Head of caudate nucleus (tissue), 42 donors: Measurements from ENCODE around the gene CCT7.
"Not testable (repeated sequence)": the region's sequence is repeated elsewhere in the genome, so short reads cannot be mapped to it uniquely, and the experiment has no call there.

Experiments
- DNase-seq, 42 donors: peaks; one replicate each; pipeline versions ENCODE4 v3.0.0 to v3.0.0-alpha.2; 2020 to 2021; ENCODE audit warnings: mixed read lengths in 7 of 42
- intact Hi-C: fragments of 100-400 bp; cut with DNase I; formaldehyde crosslinking; loops from one replicate; pipeline ENCODE4 v1.15.0; 2022

CCT7 gene

GRCh38 chr2:73233932-73234832, at the start of gene CCT7:
Gene CCT7 (plus strand): TSS chr2:73234308. CDS start chr2:73234379, 71 bp downstream.
- intact Hi-C loops = loop anchor here (10.0 kb wide), 1 partner anchor 159 kb away; the partner anchor contains the start of gene SFXN5

GRCh38 chr2:73185965-73186364, 48.1 kb upstream of the CCT7 start:
- no peak for DNase-seq
- intact Hi-C loops = no loop called here

More at GRCh38 chr2:73233932-73234832, at the start of gene CCT7:
- DNase-seq = peak; percentile 90 to 98 (median 95)

- intact Hi-C loops = no loop called here
These were observed 46.6 kb upstream of the CCT7 start for GRCh38 chr2:73187549-73187948.

GRCh38 chr2:73197579-73197978, 36.5 kb upstream of the CCT7 start:
- no peak for DNase-seq
- intact Hi-C loops = no loop called here

More at GRCh38 chr2:73187549-73187948, 46.6 kb upstream of the CCT7 start:
- DNase-seq = no peak

DNA sequence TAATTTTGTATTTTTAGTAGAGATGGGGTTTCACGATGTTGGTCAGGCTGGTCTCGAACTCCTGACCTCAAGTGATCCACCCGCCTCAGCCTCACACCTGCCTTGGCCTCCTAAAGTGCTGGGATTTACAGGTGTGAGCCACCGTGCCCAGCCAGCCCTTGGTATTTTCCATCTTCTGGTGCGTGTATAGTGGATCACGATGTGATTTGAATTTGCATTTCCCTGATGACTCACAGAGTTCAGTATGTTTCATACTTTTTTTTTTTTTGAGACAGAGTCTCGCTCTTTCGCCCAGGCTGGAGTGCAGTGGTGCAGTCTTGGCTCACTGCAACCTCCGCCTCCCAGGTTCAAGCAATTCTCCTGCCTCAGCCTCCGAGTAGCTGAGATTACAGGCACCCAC, 33.8 kb upstream of the CCT7 start:
- DNase-seq = peak in 1 of 42 donors; percentile 13
- intact Hi-C loops = not testable (repeated sequence)

DNA sequence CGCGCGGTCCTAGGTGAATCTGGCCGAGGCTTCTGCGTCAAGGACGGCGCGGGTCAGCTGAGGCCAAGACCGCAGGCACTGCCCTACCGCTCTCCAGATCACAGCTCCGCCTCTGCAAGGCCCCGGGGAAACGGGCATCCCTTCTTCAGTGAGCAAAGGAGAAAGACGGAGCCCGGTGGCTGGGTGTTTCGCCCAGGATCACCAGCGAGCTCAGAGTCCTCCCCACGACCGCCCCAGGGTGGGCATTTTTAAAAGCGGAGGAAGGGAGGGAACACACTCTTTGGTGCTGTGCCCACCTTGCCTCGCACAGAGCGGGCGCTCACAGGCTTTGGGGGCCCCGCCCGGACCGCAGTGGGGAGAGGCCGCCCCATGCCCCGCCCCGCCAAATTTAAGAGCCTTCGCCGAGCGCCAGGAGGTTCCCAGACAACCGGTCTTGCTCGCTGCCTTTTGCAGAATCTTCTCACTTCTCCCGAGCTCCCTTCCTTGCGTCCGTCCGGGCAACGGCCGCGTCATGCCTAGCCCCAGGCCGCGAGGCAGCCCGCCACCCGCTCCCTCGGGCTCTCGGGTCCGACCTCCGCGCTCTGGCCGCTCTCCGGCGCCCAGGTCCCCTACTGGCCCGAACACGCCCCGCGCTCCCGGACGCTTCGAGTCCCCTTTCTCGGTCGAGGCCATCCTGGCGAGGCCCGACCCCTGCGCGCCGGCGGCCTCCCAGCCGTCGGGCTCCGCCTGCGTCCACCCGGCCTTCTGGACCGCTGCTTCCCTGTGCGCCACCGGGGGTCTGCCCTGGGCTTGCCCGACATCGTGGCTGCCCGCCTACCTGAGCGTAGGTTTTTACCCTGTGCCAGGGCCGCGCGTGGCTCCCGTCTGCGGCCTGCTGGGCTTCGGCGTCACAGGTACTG, 31.7 kb upstream of the CCT7 start, which contains the start of gene NOTO:
TSS of gene NOTO (plus strand) at position 419 of the 899 bp plus-strand sequence. CDS start at position 512, 93 bp downstream.
- intact Hi-C loops = no loop called here
- DNase-seq = no peak

GRCh38 chr2:73203055-73203681, 30.9 kb upstream of the CCT7 start:
- DNase-seq = no peak
- intact Hi-C loops = no loop called here

GRCh38 chr2:73205611-73206010, 28.5 kb upstream of the CCT7 start:
- intact Hi-C loops = no loop called here
- DNase-seq = no peak

GRCh38 chr2:73208258-73208657, 25.9 kb upstream of the CCT7 start:
- DNase-seq = no peak
- intact Hi-C loops = no loop called here

DNA sequence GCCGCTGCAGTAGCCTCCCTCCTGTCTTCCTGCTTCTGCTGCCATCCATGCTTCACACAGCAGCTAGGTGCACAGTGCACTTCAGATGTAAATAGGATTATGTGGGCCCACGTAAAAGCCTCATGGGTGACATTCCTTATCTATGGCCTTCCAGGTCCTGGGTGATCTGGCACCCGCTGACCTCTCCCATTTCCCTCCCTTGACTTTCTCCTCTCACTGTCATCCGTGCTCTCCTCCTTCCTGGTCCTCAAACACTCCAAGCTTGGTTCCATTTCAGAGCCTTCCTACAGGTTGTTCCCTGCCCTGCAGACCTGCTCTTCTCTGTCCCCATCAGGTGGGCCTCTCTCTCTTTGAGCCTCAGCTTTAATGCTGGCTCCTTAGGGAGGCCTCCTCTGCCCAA, 24.1 kb upstream of the CCT7 start:
- intact Hi-C loops = no loop called here
- DNase-seq = no peak

GRCh38 chr2:73210696-73211095, 23.4 kb upstream of the CCT7 start:
- no peak for DNase-seq
- intact Hi-C loops = no loop called here

GRCh38 chr2:73212098-73212447, 22.0 kb upstream of the CCT7 start:
- intact Hi-C loops = no loop called here
- no peak for DNase-seq

DNA sequence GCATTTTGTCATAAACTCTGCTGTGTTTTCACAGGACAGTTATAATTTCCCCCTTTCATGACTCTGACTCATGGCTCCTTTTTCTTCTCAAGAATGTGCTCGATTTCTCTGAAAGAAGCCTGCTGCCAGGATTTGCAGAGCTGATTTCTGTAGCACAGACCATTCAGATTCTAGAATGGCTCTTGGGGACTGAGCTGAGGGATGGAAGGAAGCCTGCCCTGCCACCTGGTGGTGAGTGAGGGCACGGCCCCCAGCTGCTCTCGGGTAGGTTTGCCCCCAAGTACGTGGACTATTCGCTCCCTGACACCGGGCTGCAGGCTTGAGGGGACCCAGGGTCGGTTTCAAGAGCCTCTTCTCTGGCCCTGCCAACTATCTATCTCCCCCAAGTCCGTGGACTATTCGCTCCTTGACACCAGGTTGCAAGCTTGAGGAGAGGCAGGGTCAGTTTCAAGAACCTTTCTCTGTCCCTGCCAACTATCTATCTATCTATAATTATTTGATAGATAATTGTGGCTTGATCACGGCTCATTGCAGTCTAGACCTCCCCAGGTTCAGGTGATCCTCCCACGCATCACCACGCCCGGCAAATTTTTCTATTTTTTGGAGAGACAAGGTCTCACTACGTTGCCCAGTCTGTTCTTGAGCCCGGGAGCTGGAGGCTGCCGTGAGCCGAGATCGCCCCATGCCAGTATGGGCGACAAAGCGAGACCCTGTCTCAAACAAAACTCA, 21.5 kb upstream of the CCT7 start:
- DNase-seq = peak; percentile 43 to 89 (median 74)

DNA sequence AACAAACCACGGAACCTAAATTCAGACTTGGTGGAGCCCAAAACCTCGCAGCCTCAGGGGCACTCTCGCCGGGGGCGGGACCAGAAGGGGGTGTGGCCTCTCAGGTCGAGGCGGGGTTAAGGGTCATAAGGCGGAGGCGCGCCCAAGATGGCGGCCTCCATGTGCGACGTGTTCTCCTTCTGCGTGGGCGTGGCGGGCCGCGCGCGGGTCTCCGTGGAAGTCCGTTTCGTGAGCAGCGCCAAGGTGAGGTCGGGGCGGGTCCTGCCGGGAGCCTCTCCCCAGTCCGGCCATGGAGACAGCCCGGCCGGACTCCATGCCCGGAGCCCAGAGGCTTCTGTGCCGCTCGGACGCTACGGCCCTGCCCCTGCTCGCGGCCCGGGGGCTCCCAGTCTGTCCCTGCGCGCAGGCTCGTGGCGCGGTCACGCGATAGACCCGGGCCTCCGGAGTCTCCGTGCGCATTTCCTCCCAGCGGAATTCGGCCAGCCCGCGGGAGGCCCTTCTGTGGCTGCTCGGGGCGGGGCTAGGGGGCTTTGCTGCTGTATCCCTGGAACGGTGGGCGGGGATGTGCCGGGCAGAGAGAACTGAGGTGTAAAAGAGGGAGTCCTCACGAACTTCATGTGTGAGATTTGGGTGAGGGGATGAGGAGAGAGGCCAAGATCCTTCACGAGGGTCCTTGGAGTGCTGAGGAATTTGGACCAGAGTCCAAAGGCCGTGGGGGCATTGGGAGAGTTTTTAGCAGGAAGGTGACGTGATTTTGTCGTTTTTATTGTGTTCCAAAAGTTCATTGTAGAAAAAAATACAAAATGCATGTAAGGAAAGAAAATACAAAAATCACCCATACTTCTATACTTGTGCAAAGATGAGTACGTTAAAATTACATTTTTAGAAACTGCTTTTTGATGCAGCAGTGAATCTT, 19.7 kb upstream of the CCT7 start, which contains the start of gene SMYD5:
TSS of gene SMYD5 (plus strand) at position 126 of the 916 bp plus-strand sequence. CDS start at position 148, 22 bp downstream.
- DNase-seq = peak; percentile 73 to 93 (median 86)
- intact Hi-C loops = no loop called here

More for the DNA sequence above, 21.5 kb upstream of the CCT7 start:
- intact Hi-C loops = no loop called here

DNA sequence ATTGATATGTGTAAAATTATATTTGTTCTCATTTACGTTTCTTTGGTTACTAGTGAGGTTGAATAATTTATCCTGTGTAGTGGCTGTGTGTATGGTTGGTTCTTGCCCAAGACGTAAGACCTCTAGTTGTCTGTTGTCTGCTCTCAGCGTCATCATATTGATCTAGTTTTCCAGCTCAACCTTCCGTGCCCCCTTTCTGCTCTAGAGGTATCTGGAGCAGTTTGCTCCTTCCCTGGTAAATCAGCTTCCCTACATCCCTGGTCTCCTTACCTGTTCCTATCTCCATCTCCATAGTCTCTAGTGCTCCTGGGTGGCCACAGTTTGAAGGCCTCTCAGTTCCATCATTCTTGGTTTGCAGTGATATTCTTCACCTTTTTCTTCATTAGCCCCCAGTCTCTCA, 18.9 kb upstream of the CCT7 start:
- DNase-seq = no peak
- intact Hi-C loops = no loop called here

- intact Hi-C loops = no loop called here
- DNase-seq = no peak
These were observed 16.9 kb upstream of the CCT7 start for GRCh38 chr2:73217160-73217559.

GRCh38 chr2:73217826-73218225, 16.3 kb upstream of the CCT7 start:
- intact Hi-C loops = no loop called here
- no peak for DNase-seq
